Activated T-cell treated with anti-CD3 and anti-CD28 coated beads, Interleukin-2, amount 50 U/mL, for 48 hours (primary cell): Measurements from ENCODE around the gene TMEM225B.
"Not testable (repeated sequence)": the region's sequence is repeated elsewhere in the genome, so short reads cannot be mapped to it uniquely, and the experiment has no call there.

Source experiments
- DNase-seq, 2 experiments: peaks; one replicate each; pipeline ENCODE4 v3.0.0-alpha.2; 2020

The TMEM225B gene, protein sequence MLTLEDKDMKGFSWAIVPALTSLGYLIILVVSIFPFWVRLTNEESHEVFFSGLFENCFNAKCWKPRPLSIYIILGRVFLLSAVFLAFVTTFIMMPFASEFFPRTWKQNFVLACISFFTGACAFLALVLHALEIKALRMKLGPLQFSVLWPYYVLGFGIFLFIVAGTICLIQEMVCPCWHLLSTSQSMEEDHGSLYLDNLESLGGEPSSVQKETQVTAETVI

DNA sequence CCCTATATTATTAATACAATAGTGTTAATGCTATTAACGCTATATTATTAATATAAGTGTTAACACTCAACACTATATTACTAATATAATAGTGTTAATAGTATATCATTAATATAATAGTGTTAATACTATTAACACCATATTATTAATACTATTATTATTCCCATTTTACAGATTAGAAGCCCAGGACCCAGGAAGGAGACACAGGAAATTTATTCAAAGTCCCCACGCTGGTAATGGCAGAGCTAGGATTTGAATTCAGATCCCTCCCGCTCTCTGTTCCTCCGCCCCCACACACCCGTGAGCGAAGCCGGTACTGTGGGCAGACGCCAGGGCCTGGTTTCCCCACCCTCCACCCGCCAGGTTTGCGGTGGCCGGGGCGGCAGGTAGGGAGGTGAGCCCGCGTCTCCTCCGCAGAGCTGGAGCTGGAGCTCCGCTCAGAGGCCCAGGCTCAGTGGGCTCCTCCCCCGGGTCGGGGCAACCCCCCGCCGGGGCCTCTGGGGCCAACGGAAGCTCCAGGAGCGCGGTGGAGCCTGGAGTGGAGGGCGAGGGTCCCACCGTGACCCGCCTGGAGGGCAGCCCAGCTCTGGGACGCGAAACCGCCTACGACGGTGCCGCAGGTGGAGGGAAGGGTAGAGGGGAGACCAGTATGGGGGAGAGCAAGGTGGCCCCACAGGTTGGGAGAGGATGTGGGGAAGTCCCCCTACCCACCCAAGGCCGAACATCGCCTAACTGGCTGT is at the start of gene TMEM225B:
Gene TMEM225B (plus strand): TSS at position 506 of the 740 bp plus-strand sequence. CDS start 6,122 bp downstream, outside the sequence.
- DNase-seq = peak in 1 of 2 experiments; percentile 37

DNA sequence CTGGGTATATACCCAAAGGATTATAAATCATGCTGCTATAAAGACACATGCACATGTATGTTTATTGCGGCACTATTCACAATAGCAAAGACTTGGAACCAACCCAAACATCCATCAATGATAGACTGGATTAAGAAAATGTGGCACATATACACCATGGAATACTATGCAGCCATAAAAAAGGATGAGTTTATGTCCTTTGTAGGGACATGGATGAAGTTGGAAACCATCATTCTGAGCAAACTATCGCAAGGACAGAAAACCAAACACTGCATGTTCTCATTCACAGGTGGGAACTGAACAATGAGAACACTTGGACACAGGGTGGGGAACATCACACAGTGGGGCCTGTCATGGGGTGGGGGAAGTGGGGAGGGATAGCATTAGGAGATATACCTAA is 48.5 kb upstream of the TMEM225B start:
- DNase-seq = not testable (repeated sequence)

DNA sequence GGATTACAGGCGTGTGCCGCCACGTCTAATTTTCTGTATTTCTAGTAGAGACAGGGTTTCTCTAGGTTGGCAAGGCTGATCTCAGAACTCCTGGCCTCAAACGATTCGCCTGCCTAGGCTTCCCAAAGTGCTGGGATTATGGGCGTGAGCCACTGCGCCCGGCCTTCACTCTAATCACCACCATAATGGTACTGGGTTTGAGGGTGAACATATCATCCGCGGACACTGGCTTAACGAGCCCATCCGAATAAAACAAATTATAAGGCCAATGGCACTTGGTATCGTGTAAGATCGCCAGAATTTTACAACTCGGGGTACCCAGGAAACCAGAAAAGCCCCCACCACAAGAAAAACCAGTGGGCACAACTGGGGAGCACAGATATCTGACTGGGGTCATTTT is 46.7 kb upstream of the TMEM225B start:
- no peak for DNase-seq

DNA sequence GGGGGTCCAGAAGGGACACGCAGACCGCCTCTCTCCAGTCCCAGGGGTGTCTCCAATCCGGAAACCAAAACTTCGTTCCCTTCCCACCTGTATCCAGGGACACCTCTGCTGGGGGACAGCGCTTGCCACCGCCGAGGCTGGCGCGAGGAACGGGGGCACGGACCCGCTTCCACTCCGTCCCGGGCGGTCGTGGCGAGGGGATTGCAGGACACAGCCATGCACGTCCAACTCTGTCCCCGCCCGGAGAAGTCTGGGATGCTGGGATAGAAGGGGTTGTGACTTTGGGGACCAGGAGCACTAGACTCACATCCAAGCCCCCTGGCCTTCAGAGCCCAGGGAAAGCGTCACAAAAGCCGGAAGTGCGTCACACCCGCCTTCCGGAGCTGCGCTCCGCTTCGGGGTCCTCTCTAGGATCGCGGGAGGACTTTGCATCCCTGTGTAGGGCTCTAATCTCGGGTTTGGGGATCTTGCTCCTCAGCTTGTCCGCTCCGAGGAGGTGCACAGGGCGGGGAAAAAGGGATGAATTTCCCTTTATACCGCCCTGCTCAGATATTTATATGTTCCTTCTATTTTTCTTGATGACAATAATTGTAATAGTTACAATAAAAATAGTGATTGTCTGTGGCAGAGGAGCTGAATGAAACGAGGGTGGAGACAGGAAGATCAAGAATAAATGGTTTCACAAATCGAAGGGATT is 46.2 kb upstream of the TMEM225B start, which contains the start of gene FAM200A:
Gene FAM200A (minus strand): TSS at position 348 of the 697 bp plus-strand sequence. CDS start 3,707 bp downstream, outside the sequence.
- peak; percentile 82 to 87 for DNase-seq

DNA sequence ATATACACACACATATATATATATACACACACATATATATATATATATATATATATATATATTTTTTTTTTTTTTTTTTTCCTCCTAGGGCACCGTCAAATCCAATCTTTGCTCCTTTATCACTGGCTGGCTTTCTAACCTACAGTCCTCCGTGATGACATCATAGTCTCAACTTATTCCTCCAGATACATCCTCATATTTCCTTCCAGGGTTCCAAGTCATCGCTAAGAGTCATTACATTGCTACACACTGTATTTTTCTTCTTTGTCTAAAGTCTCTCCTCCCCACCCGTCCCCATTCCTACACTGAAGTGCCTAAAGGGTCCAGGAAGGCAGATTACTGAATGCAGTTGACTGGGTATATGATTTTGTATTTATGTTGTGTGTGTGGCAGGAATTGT is 45.0 kb upstream of the TMEM225B start:
- DNase-seq = no peak

DNA sequence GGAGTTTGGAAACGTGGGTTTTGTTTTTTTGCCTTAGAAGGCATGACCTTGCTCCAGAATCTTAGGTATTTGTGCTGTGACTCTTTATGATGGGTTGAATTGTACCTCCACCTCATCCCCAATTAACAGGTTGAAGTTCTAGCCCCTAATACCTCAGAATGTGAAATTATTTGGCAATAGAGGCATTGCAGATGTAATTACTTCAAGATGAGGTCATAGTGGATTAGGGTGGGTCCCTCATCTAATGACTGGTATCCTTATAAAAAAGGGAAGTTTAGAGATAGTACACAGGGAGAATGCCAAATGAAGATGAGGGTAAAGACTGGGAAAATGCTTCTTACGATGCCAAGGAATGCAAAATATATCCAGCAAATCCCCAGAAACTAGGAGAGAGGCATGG is 43.1 kb upstream of the TMEM225B start:
- no peak for DNase-seq

DNA sequence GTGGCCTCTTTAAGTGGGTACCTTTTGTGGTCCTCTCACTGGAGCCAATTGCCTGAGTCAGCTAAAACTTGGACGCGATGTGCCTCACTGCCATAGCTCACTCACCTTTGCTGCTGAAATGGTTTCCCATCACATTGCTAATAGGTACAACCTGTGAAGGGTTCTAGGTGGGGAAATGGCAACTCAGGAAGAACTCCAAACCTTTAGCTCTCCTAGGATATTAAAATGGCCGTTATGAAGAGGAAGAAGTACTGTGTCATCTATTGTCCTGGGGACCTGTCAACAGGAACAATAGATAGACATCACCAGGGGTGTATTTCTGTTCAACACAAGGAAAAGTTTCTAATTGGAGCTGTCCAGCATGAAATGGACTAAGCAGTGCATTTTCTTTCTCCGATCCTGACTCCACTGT is 40.9 kb upstream of the TMEM225B start:
- DNase-seq = no peak

DNA sequence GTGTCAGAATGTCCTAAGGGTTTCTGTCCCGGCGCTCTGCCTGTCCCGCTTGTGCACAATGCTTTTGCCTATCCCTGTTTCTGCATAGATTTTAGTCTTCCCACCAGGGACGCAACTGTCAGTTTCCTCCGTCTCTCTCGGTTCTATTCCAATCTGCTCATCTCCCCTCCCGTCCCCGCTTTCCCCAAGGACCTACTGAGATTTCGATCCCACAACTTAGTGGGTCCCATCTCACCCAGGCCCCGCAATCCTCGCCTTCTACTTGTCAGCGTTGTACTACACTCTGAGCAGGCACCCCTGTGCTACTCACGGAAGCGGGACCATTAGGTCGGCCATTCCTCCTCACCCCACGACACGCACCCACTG is 40.1 kb upstream of the TMEM225B start:
- DNase-seq = no peak

DNA sequence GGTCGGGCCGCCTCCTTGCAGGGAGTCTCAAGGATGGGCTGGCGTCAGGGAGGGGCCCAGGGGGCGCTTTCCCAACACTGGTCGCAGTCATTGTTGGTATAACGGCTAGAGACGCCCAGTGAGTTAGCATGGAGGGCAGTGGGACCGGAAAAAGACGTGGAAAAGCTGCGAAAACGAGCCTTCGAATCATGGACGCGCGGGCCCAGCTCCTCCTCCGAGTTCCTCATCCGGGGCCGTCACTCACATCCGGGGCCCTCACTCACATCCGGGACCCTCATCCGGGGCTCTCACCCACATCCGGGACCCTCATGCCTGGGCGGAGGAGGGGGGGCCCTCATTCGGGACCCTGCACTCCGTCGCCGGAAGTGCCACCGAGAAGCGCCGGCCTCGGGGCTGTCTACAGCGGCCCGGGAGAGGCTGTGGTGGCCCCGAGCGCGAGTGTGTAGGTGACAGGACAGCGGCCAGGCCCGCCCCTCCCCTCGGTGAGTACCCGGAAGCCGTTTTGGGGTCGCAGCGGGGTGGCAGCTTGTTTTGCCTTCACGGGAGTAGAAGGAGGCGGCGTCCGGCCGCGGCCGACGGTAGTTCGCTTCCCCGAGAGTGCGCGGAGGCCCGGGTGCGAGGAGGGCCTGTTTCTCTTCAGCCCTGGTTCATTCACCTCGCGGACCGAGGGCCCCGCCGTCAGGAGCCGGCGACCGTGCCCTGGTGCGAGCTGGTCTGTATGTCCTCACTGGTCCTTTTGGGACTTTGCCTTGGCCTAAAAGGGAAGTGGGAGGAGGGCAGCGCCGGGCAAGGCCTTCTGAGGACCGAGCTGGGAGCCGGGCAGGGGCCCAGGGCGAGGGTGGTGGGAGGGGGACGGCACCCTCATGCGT is 39.5 kb upstream of the TMEM225B start, which contains the start of gene ZNF655:
Gene ZNF655 (plus strand): TSS at position 337 of the 869 bp plus-strand sequence. CDS start 1,918 bp downstream, outside the sequence.
- DNase-seq = peak; percentile 92 to 93

DNA sequence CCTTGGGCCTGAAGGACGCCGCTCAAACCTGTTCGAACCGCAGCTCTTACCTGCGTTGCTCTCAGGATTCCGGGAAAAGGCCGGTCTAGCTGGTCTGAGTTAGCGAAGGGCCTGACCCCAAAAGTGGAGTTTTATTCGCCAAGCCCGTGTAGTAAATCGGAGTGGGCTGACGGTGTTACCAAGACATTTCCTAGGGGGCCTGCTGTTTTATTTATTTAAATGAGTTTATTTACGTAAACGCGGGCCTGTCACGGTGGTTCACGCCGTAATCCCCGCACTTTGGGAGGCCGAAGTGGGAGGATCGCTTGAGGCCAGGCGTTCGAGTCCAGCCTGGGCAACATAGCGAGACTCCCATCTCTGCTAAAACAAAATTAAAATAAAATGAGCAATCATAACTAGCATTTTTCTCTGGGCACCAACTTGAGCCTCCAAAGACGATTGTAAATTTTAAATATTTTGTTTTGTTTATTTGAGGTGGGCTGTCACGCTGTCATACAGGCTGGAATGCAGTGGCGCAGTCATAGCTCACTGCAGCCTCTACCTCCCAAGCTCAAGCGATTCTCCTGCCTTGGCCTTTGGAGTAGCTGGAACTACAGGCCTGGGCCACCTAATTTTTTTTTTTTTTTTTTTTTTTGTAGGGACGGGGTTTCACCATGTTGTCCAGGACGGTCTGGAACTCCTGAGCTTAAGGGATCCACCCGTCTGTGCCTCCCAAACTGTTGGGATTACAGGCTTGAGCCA is 38.7 kb upstream of the TMEM225B start:
- no peak for DNase-seq

DNA sequence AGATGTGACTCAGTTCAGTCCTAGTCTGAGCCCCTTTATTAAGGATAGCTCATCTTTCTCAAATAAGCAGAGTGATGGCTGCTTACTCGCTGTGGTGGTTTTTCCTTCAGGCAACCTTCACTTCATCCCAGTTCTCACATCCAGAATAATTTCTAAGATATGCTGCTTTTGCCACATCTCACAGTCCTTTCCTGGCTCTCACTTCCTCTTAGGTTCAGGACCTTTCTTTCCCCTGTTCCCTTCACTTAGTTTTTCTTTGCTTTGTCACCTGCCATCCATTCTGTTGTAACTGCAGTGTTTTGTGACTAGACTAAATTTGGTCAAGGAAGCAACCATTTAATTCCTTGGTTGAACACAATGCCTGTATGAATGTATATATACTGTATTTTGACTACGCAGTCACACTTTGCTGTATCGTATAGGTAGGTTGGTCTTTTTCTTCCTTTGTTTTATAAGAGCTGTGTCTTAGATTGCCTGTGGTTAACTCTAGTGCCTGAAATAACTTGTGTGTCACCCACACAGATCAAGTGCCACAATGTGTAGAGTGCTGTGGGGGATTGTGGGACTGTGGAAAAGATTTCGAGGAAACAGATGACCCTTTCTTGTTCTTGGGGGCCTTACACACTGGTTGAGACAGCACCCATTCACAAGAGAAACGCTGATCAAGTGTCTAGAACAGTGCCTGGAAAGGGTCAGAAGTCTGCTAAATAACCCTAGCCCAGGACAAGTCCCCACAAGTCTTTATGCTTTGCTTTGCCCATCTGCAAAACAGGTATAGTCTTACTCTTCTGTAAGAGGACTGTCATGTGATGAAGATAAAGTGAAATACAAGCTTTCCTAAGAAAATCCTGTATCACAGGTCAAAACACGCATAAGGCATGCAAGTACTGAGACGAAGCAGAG is 37.0 kb upstream of the TMEM225B start:
- DNase-seq = no peak

DNA sequence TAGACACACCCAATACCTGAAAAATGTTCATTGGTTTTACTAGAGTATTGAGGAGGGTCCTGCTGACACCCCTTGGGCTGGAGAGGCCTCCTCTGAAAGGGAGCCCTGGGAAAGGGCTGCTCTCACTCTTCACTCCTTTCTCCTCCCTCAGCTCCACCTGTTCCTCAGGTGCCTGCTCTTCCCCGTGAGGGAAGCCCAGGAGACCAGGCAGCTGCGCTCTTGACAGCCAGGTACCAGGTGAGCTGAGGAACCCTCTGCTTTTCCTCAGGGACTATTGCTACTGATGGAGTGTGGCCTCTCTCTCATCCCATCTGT is 36.4 kb upstream of the TMEM225B start:
- no peak for DNase-seq

DNA sequence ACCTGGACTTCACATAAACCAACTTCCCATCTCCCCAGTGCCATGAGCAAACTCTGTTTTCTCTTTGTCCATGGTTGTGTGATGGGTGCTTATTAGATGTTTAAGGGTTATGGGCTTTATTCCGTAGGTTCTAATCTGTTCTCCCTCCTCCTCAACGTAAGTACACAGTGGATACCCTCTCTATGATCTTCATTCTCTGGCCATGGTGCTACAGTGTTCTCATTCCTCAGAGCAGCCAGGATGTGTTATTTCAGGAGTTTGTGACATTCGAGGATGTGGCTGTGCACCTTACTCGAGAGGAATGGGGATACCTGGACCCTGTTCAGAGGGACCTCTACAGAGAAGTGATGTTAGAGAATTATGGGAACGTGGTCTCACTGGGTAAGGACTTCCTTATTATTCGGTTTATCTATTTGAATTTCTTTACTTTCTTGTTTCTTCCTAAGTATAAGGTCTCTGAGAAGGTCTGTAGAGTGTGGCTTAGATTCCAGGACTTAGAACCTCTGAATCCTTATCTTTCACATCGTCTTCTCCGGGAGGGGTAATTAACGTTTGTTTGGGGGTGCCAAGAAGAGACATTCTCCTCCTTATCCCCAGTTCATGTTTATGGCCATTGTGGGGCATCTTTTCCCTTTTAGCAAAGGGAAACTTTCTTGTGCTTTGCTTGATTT is 35.8 kb upstream of the TMEM225B start:
- DNase-seq = no peak

DNA sequence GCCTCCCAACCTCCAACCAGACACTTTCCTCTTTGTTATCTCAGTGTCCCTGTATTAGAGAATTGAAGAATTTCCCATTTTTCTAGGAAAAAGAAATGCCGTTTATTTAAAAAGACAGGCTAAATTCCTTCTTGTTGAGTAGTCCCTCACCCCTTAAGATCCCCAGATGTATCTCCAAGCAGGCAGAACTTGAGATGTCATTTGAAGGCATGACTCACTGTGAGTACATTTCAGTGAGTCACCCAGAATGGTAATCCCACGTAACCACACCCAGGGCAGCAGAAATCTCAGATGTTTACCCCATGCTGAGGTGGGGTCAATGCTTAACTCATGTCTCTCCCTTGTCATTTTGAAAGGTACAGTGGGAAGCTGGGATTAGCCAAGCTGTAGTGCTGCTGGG is 35.2 kb upstream of the TMEM225B start:
- DNase-seq = peak; percentile 53 to 60

DNA sequence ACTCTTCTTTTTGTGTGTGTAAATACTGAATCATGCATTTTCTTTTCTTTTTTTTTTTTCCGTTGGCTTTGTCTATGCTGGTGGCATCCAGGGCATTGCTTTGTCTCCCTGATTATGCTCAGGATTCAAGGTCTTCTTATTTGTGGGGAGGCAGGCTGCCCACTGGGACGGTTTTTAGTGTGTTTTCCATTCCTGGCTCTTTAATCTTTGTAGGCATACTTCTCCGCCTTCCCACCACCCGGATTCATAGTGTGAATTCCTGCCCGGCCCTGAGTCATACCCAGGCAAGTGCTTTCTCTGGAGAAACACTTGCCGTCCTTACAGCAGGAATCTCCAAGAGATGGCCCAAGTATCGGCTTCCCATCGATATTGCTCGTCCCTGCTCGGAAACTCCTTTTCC is 34.4 kb upstream of the TMEM225B start:
- DNase-seq = no peak

DNA sequence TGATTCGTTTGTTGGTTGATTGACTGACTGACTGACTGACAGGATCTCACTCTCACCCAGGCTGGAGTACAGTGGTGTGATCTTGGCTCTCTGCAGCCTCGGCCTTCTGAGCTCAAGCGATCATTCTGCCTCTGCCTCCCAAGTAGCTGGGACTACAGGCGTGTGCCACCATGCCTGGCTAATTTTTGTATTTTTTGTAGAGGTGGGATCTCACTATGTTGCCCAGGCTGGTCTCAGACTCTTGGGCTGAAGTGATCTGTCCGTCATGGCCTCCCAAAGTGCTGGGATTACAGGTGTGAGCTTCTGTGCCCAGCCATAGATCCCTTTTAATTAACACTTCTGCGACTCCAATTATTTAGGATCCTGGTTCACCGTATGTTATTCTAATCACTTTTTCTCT is 29.3 kb upstream of the TMEM225B start:
- not testable (repeated sequence) for DNase-seq

DNA sequence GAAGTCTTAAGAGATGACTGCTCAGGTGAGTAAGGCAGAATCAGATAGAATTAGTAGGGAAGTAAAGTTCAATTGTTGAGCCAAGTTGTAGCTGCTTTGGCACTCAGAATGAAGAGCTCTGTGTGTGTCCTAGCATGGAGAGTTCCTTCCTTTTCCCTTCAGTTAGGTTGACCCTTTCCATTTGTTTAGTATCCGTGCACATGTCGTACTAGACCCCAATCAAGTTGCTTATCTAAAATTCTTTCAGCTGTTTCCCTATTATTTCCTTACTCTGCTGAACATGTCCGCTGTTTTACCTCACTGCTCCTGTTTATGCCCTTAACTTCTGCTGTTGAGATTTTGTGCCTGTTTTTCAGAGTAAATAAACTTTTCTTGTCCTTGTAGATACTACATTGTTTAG is 26.3 kb upstream of the TMEM225B start:
- DNase-seq = no peak

DNA sequence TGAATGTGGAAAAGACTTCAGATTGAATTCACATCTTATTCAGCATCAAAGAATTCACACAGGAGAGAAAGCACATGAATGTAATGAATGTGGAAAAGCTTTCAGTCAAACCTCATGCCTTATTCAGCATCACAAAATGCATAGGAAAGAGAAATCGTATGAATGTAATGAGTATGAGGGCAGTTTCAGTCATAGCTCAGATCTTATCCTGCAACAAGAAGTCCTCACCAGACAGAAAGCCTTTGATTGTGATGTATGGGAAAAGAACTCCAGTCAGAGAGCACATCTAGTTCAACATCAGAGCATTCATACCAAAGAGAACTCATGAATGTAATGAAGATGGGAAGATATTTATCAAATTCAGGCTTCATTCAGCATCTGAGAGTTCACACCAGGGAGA is 24.8 kb upstream of the TMEM225B start:
- DNase-seq = no peak

DNA sequence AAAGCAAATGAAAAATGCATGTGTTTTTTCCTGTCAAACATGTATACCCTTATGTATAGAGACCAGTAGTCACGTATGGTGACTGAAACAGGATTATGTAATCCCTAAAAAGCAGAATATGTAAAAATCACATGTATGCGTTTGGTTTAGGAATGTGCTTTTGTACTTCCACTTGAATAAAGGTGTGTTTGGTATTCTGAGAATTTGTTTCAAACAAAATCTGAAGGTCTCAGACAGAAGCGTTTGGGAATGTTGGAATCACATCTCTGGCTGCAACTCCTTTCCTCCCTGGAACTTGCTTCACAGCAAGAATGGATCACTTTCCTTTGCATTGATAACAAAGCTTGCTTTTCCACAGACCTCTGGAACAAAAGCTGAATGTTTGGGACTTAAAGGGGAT is 21.8 kb upstream of the TMEM225B start:
- no peak for DNase-seq

DNA sequence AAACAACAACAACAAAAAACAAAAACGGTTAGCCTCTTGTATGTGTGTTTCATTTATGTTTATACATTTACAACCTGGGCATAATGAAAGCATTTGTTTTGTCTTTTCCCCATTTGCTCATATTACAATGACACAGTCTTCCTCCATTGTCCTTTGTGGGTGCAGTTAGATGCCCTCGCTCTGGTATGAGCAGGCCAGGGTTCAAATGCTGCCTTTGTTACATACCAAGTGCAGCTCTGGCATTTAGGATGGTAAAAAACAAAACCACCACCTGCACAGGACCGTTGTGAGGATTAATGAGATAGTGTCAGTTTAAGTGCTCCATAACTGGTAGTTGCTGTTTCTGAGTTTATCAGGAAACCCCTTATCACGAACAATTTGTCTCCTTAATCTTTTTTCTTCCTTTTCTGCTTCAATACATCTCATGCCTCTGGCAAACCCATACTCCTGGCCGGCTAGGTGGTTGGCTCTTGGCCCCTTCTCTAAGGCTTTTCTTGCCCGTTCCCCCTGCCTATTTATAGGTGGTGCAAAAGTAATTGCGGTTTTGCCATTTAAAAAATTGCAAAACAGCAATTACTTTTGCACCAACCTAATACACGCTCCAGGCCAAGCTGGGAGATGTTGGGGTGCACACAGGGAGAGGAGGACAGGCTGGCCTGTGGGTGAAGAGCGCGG is 18.6 kb upstream of the TMEM225B start:
- DNase-seq = no peak
